Measurements from ENCODE around the gene EGFL8. TPM values are rescaled to one million over a fixed set of nuclear protein-coding genes. Genes with fewer than 3 reads are reported as not detected.
A peak's percentile ranks its signal among the peaks of the same experiment; 100 is the strongest.

The EGFL8 gene
- total and polyA plus RNA-seq, 9 of the 15 experiments (the other 6 are each of a cell fraction or from before 2014, with no cell fraction given) = 2.2 to 47.4 (median 14.2) TPM

- TF ChIP-seq ARID2 (IDR thresholded peaks at IDR 0.05) (no peak), MEF2D (tag; conservative IDR thresholded peaks at IDR 0.05; ENCODE audit: low read depth) (0 out of 2 replicates have a peak, but pooled peaks have one; percentile 44), SPI1 (IDR thresholded peaks at IDR 0.05; ENCODE audit: borderline replicate concordance, low read depth, low read length) (peak; percentile 46; the same call in 1 of the 2 replicates), RERE (CRISPR knock-in tag; IDR thresholded peaks at IDR 0.05; ENCODE audit: borderline replicate concordance) (0 out of 2 replicates have a peak, but pooled peaks have one; percentile 76), C11orf30 (IDR thresholded peaks at IDR 0.05; ENCODE audit: low read depth) (peak; percentile 18; the same call in 1 of the 2 replicates), HNRNPH1 (optimal IDR thresholded peaks at IDR 0.05; ENCODE audit: low read depth, low read length) (no peak), CREM (IDR thresholded peaks at IDR 0.05; ENCODE audit: low read depth) (peak; percentile 36), NR4A1 (CRISPR knock-in tag; IDR thresholded peaks at IDR 0.05) (no peak), NR4A1 (tag; IDR thresholded peaks at IDR 0.05) (no peak), REST (IDR thresholded peaks at IDR 0.05; ENCODE audit: borderline replicate concordance) (no peak), REST (CRISPR knock-in tag; IDR thresholded peaks at IDR 0.05; ENCODE audit: low read depth) (no peak), HNRNPUL1 (IDR thresholded peaks at IDR 0.05; ENCODE audit: low read length) (no peak), MYNN (IDR thresholded peaks at IDR 0.05) (0 out of 2 replicates have a peak, but pooled peaks have one; percentile 7), MYNN (CRISPR knock-in tag; IDR thresholded peaks at IDR 0.05) (no peak), CBFA2T2 (conservative IDR thresholded peaks at IDR 0.05) (peak; percentile 74)
Measured at GRCh38 chr6:32196682-32197616, 32.6 kb downstream of the EGFL8 start (continued).

Data from K562 (cell line).